Ectodermal cell (in vitro differentiated cells): ENCODE data around the gene SPIN3. TPM values are rescaled to one million over a fixed set of nuclear protein-coding genes. Genes with fewer than 3 reads are reported as not detected.
"Not testable (repeated sequence)": the region's sequence is repeated elsewhere in the genome, so short reads cannot be mapped to it uniquely, and the experiment has no call there.

ENCODE experiments used
- H3K27ac ChIP-seq: 2 replicates; pipeline ENCODE4 v1.7.0; 2013; ENCODE audit warnings: mild to moderate bottlenecking, low read depth, low read length; ENCODE audit not compliant: insufficient read depth, poor library complexity, severe bottlenecking
- H3K27me3 ChIP-seq: 2 replicates; pipeline ENCODE4 v1.7.0; 2013; ENCODE audit warnings: mild to moderate bottlenecking, low read length; ENCODE audit not compliant: insufficient read depth, control insufficient read depth, poor library complexity, severe bottlenecking
- H3K36me3 ChIP-seq: one replicate; pipeline ENCODE4 v1.7.0; 2013; ENCODE audit warnings: low read length; ENCODE audit not compliant: control insufficient read depth, insufficient read depth
- H3K4me1 ChIP-seq: one replicate; pipeline ENCODE4 v1.7.0; 2013; ENCODE audit warnings: low read length; ENCODE audit not compliant: control insufficient read depth, insufficient read depth
- H3K4me3 ChIP-seq: 2 replicates; pipeline ENCODE4 v1.7.0; 2013; ENCODE audit warnings: low read depth, low read length, control low read depth; ENCODE audit not compliant: insufficient read depth
- H3K9me3 ChIP-seq: 2 replicates; pipeline ENCODE4 v1.7.0; 2013; ENCODE audit warnings: mild to moderate bottlenecking, low read length, moderate library complexity; ENCODE audit not compliant: control insufficient read depth
- WGBS, 2 experiments: methylation state at CpG; one replicate each; pipeline ENCODE4 v1.1.7; 2013; ENCODE audit warnings: missing lambda C conversion rate in 2 of 2; 5-methylcytosine and 5-hydroxymethylcytosine counted together
- polyA plus RNA-seq, 4 experiments: library from polyadenylated mRNA; stranded (reverse); fragments of 50-300 nt; gene quantifications; one replicate each; pipeline ENCODE4 v1.2.3, GENCODE V29; 2013

SPIN3 gene
- polyA plus RNA-seq (2013, experiment 1 of 4): 19.8 TPM
- 18.7 TPM for polyA plus RNA-seq (2013, experiment 2 of 4)
- polyA plus RNA-seq (2013, experiment 3 of 4): 16.5 TPM
- polyA plus RNA-seq (2013, experiment 4 of 4): 18.9 TPM

GRCh38 chrX:56995271-56995994 is at the start of gene SPIN3:
TSS of gene SPIN3 (minus strand) at chrX:56995541. CDS start at chrX:56994947, 594 bp downstream.
- WGBS, 2 experiments: 0 to 1% methylated on average over 36 to 39 of the region's 39 CpGs
- peak within 1 kb of the TSS; percentile 88 for H3K27ac ChIP-seq
- peak within 1 kb of the TSS; percentile 58 for H3K4me3 ChIP-seq
- H3K36me3 ChIP-seq: peaks cover 9% of the 10 kb centered on the region
- H3K27me3 ChIP-seq: no peaks in the 10 kb centered on the region
- no peaks in the 10 kb centered on the region for H3K4me1 ChIP-seq
- no peaks in the 10 kb centered on the region for H3K9me3 ChIP-seq

- no peaks in the 10 kb centered on the region for H3K4me1 ChIP-seq
- no peaks in the 10 kb centered on the region for H3K9me3 ChIP-seq
- WGBS, 2 experiments: 93 to 98% methylated on average over 3 of the region's 3 CpGs
- H3K27ac ChIP-seq: no peak overlapping the region
- no peaks in the 10 kb centered on the region for H3K27me3 ChIP-seq
- no peak overlapping the region for H3K4me3 ChIP-seq
- H3K36me3 ChIP-seq: no peaks in the 10 kb centered on the region
Observed at GRCh38 chrX:57044245-57044644, 48.9 kb upstream of the SPIN3 start.

- H3K36me3 ChIP-seq, H3K27me3 ChIP-seq, H3K4me1 ChIP-seq, H3K4me3 ChIP-seq, H3K27ac ChIP-seq, H3K9me3 ChIP-seq: not testable (repeated sequence)
- 94 to 97% methylated on average over 7 of the region's 7 CpGs for WGBS, 2 experiments
Observed at GRCh38 chrX:57037265-57037664, 41.9 kb upstream of the SPIN3 start.

DNA sequence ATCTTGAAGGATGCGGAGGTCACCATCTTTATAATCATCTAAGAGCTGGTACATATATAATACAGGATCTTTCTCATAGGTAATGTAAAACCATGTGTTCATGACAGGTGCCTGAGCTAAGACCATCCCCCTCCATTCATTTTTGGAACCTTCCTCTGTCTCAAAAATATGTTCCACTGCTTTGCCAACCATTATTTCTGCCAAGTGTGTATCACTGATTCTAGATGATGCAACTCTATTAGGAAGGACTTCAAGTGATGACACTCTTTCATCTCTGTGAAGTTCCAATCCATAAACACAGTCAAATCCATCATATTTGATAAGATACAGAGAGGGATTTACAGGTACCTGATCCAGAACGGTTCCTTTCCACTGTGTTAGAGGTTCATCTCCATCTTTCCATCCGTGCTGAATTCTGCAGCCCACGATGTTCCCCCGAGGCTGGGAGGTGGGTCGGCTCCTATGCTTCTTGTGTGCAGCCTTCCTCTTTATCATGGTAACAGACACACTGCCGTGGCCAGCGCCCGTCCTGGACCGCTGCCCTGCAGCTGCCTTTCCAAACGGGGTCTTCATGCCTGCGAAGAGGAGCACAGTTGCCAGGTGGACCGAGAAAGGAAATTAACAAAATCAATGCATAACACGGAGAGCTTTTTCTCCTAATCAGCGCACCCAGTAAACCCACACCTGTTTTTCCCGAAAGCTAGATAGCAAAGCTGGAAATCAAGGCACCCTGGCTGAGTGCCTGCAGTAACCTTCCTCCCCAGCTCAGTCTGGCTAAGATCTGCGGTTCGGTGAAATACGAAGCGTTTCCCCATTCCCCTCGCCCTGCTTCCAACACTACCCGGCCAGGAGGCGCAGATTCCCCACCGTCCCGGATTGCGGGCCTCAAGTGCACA is 718 bp downstream of the SPIN3 start:
- no peaks in the 10 kb centered on the region for H3K27me3 ChIP-seq
- no peaks in the 10 kb centered on the region for H3K4me1 ChIP-seq
- no peaks in the 10 kb centered on the region for H3K9me3 ChIP-seq
- H3K27ac ChIP-seq: no peak overlapping the region
- peaks cover 9% of the 10 kb centered on the region for H3K36me3 ChIP-seq
- peak overlapping the region; percentile 58 for H3K4me3 ChIP-seq
- WGBS, 2 experiments: 7 to 13% methylated on average over 25 to 26 of the region's 26 CpGs

- H3K4me3 ChIP-seq: no peak overlapping the region
- no peaks in the 10 kb centered on the region for H3K9me3 ChIP-seq
- H3K27ac ChIP-seq: no peak overlapping the region
- no peaks in the 10 kb centered on the region for H3K4me1 ChIP-seq
- H3K36me3 ChIP-seq: peaks cover 9% of the 10 kb centered on the region
- H3K27me3 ChIP-seq: no peaks in the 10 kb centered on the region
- 100% methylated on average over 1 of the region's 1 CpG; no CpG with 5 or more reads in 1 of the 2 experiments for WGBS, 2 experiments
Observed at GRCh38 chrX:56987741-56988140, 7.6 kb downstream of the SPIN3 start.

DNA sequence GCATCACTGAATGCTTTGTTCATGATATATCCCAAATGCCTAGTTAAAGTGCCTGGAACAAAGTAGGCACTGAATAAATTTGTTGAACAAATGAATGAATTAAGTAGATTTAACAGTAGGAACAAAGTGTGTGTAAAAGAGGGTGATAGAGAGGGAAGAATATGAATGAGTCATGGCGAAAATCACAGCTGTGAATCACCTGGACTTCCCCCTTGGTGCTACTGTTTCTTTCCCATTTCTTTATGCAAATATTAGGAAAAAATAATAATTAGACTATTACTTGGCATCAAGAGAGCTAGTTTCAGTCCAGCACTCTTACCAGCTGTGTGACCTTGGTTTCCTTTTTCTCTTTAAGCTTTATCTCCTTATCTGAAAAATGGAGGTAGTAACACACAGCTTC is 9.2 kb downstream of the SPIN3 start:
- no CpG with 5 or more reads among the region's 1 CpG for WGBS, 2 experiments
- no peaks in the 10 kb centered on the region for H3K27me3 ChIP-seq
- peaks cover 1% of the 10 kb centered on the region for H3K36me3 ChIP-seq
- no peaks in the 10 kb centered on the region for H3K4me1 ChIP-seq
- H3K9me3 ChIP-seq: no peaks in the 10 kb centered on the region
- no peak overlapping the region for H3K4me3 ChIP-seq
- no peak overlapping the region for H3K27ac ChIP-seq

DNA sequence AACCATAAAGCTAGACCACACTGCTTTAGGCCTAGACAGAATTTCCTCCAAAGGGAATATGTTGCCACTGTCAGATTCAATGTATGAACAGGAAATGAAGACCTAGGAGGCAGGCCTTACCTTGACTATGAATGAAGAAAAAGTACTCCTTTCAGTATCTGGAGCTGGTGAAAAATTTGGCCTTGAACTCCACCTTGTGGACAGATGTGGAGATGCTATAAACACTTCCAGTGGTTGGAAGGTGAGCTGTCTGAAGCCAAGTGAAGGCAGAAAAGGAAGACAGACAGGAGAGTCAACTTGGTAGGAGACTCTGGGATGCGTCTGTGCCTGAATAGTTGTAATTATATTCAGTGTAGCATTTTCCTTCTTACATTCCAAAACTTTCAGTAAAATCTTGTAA is 17.2 kb downstream of the SPIN3 start:
- no peak overlapping the region for H3K4me3 ChIP-seq
- H3K4me1 ChIP-seq: no peaks in the 10 kb centered on the region
- no peak overlapping the region for H3K27ac ChIP-seq
- H3K27me3 ChIP-seq: no peaks in the 10 kb centered on the region
- peaks cover 7% of the 10 kb centered on the region for H3K36me3 ChIP-seq
- H3K9me3 ChIP-seq: no peaks in the 10 kb centered on the region
- no CpG with 5 or more reads among the region's 1 CpG for WGBS, 2 experiments

DNA sequence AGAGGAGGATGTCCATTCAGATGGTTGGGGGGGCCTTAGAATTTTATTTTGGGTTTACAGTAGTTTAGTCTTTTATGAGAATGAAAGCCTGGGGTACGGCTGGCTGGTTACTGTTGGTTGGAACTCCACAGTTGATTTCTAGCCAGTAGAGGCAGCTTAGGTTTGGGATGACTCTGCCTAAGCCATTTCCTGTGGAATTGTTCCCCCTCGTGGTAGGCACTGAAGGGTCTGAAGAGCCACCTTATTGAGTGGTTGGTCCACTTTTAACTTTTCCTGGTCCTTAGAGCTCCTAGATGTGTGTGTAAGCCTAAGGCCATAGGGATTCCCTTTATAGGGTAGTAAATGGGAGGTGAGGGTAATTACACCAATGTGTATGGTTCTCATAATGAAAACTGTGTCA is 19.7 kb downstream of the SPIN3 start:
- no peaks in the 10 kb centered on the region for H3K4me1 ChIP-seq
- H3K27me3 ChIP-seq: no peaks in the 10 kb centered on the region
- 89 to 91% methylated on average over 2 of the region's 2 CpGs for WGBS, 2 experiments
- H3K9me3 ChIP-seq: no peaks in the 10 kb centered on the region
- H3K36me3 ChIP-seq: peaks cover 7% of the 10 kb centered on the region
- H3K27ac ChIP-seq: no peak overlapping the region
- H3K4me3 ChIP-seq: no peak overlapping the region

DNA sequence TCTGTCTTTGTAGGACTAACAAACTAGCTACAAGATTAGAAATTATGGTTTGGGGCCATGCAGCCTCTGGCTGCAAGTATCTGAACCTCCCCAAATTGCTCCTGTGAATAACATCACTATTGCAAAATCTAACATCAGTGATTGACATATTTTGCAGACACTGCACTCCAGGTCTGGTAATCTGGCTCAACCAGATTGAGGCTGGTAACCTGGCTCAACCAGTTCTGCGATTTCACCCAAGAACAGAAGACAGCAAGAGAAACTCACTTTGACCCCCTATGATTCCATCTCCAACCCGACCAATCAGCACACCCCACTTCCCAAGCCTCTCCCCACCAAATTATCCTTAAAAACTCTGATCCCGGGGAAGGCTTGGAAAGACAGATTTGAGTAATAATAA is 20.9 kb downstream of the SPIN3 start:
- H3K27me3 ChIP-seq: no peaks in the 10 kb centered on the region
- H3K4me1 ChIP-seq: no peaks in the 10 kb centered on the region
- no peak overlapping the region for H3K4me3 ChIP-seq
- H3K9me3 ChIP-seq: no peaks in the 10 kb centered on the region
- WGBS, 2 experiments: 92 to 97% methylated on average over 3 of the region's 3 CpGs
- H3K36me3 ChIP-seq: peaks cover 7% of the 10 kb centered on the region
- no peak overlapping the region for H3K27ac ChIP-seq

- no peaks in the 10 kb centered on the region for H3K27me3 ChIP-seq
- H3K27ac ChIP-seq: no peak overlapping the region
- H3K9me3 ChIP-seq: no peaks in the 10 kb centered on the region
- no peaks in the 10 kb centered on the region for H3K36me3 ChIP-seq
- H3K4me1 ChIP-seq: no peaks in the 10 kb centered on the region
- H3K4me3 ChIP-seq: no peak overlapping the region
Observed at GRCh38 chrX:56969559-56969958, 25.8 kb downstream of the SPIN3 start.
